Activated CD4-positive, alpha-beta memory T cell treated with anti-CD3 and anti-CD28 coated beads, Interleukin-2, amount 10 ng/mL, durations not matched to agents 7 days and 5 days (primary cell): ENCODE measurements around the gene SELENOV. TPM values are rescaled to one million over a fixed set of nuclear protein-coding genes. Genes with fewer than 3 reads are reported as not detected.
A peak's percentile ranks its signal among the peaks of the same experiment; 100 is the strongest.

Experiments
- CTCF ChIA-PET: fragments of 350-600 bp; sonication (Branson Sonifier 250); formaldehyde crosslinking; loops from one replicate; lab custom pipeline; 2021; ENCODE audit warnings: antibody characterized with exemption, inconsistent platforms; lab: Charles Lee
- POLR2A ChIA-PET: fragments of 350-600 bp; sonication (Branson Sonifier 250); formaldehyde crosslinking; loops from one replicate; lab custom pipeline; 2021; ENCODE audit warnings: antibody characterized with exemption; lab: Charles Lee
- DNase-seq: peaks from one replicate; pipeline ENCODE4 v3.0.0-alpha.2; 2020
- H3K27ac Mint-ChIP-seq: one replicate; pipeline ENCODE4 v1.8.0; 2021; ENCODE audit warnings: mild to moderate bottlenecking, mixed read lengths
- H3K27me3 Mint-ChIP-seq: one replicate; pipeline ENCODE4 v1.8.0; 2021; ENCODE audit warnings: mixed read lengths
- H3K36me3 Mint-ChIP-seq: one replicate; pipeline ENCODE4 v1.8.0; 2021; ENCODE audit warnings: low read depth, mixed read lengths
- H3K4me1 Mint-ChIP-seq: one replicate; pipeline ENCODE4 v1.8.0; 2021; ENCODE audit warnings: mixed read lengths
- H3K4me3 Mint-ChIP-seq: one replicate; pipeline ENCODE4 v1.8.0; 2021; ENCODE audit warnings: mild to moderate bottlenecking, mixed read lengths
- H3K9me3 Mint-ChIP-seq: one replicate; pipeline ENCODE4 v1.8.0; 2021; ENCODE audit warnings: mixed read lengths
- total RNA-seq, 2 experiments: library from RNA; stranded (reverse); gene quantifications; one replicate each; pipeline ENCODE4 v1.2.3, GENCODE V29; 2021

Gene SELENOV
- total RNA-seq, 2 experiments from 2014 or later = not detected

GRCh38 chr19:39550197-39550596 is 35.3 kb downstream of the SELENOV start:
- Mint-ChIP-seq H3K4me3 (no peak overlapping the region), H3K9me3 (no peaks in the 10 kb centered on the region), H3K27ac (no peak overlapping the region), H3K4me1 (peaks cover 27% of the 10 kb centered on the region), H3K27me3 (no peaks in the 10 kb centered on the region), H3K36me3 (no peaks in the 10 kb centered on the region)
- POLR2A ChIA-PET = no interaction called here
- CTCF ChIA-PET = interaction anchor here (0.9 to 4.7 kb wide), 3 partner anchors 8 to 124 kb away, joined by 3 to 54 read pairs (median 9); no protein-coding TSS in a partner anchor
- DNase-seq = no peak

- no peaks in the 10 kb centered on the region for H3K27me3 Mint-ChIP-seq
- no peaks in the 10 kb centered on the region for H3K9me3 Mint-ChIP-seq
- ChIA-PET POLR2A (no interaction called here), CTCF (interaction anchor here (1.5 to 4.7 kb wide), 2 partner anchors 11 to 121 kb away, joined by 4 to 54 read pairs; no protein-coding TSS in a partner anchor)
- H3K36me3 Mint-ChIP-seq = no peaks in the 10 kb centered on the region
- no peak overlapping the region for H3K27ac Mint-ChIP-seq
- H3K4me1 Mint-ChIP-seq = peaks cover 30% of the 10 kb centered on the region
- no peak overlapping the region for H3K4me3 Mint-ChIP-seq
- no peak for DNase-seq
Measured at GRCh38 chr19:39553082-39553652, 38.2 kb downstream of the SELENOV start.

DNA sequence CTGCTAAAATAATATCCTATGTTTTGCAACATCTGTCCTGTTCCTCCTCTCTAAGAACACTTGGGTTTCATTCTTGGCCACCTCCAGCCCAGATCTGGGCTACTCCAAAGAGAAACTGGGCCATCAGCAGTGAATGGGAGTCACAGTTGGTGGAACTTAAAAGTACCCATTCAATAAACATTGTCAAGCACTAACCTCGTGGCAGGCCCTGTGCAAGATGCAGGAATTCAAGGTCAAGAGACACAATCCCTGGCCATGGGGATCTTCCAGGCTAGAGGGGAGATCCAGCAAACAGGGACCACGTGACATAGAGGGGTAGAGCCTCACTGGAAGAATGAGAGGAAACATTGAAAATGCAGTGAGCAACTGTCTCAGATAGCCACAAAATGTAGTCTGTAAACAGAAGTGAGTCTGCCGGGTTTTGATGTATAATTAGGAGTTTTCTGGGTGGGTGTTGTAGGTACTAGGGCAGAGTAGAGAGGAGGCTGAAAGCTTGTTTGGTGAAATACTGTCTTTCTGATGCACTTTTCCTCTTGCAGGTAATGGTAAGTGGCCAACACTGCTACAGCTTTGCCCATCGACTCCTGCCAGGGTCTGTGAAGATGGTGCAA is 39.9 kb downstream of the SELENOV start:
- ChIA-PET CTCF (interaction anchor here (1.3 to 4.7 kb wide), 3 partner anchors 12 to 290 kb away, joined by 4 to 54 read pairs (median 5); no protein-coding TSS in a partner anchor), POLR2A (no interaction called here)
- no peaks in the 10 kb centered on the region for H3K27me3 Mint-ChIP-seq
- H3K27ac Mint-ChIP-seq = no peak overlapping the region
- DNase-seq = no peak
- H3K4me1 Mint-ChIP-seq = peaks cover 42% of the 10 kb centered on the region
- no peaks in the 10 kb centered on the region for H3K9me3 Mint-ChIP-seq
- H3K4me3 Mint-ChIP-seq = no peak overlapping the region
- H3K36me3 Mint-ChIP-seq = no peaks in the 10 kb centered on the region

GRCh38 chr19:39555883-39556282 is 40.9 kb downstream of the SELENOV start:
- Mint-ChIP-seq H3K9me3 (no peaks in the 10 kb centered on the region), H3K4me1 (peaks cover 38% of the 10 kb centered on the region), H3K36me3 (no peaks in the 10 kb centered on the region), H3K4me3 (no peak overlapping the region), H3K27me3 (peaks cover 2% of the 10 kb centered on the region), H3K27ac (no peak overlapping the region)
- POLR2A ChIA-PET = no interaction called here
- CTCF ChIA-PET = no interaction called here
- no peak for DNase-seq

GRCh38 chr19:39557811-39558623 is 43.1 kb downstream of the SELENOV start:
- H3K36me3 Mint-ChIP-seq = no peaks in the 10 kb centered on the region
- peak overlapping the region; percentile 55 for H3K4me3 Mint-ChIP-seq
- no peaks in the 10 kb centered on the region for H3K9me3 Mint-ChIP-seq
- peaks cover 3% of the 10 kb centered on the region for H3K27me3 Mint-ChIP-seq
- ChIA-PET POLR2A (no interaction called here), CTCF (no interaction called here)
- H3K27ac Mint-ChIP-seq = peak overlapping the region; percentile 80
- DNase-seq = no peak
- H3K4me1 Mint-ChIP-seq = peaks cover 26% of the 10 kb centered on the region

DNA sequence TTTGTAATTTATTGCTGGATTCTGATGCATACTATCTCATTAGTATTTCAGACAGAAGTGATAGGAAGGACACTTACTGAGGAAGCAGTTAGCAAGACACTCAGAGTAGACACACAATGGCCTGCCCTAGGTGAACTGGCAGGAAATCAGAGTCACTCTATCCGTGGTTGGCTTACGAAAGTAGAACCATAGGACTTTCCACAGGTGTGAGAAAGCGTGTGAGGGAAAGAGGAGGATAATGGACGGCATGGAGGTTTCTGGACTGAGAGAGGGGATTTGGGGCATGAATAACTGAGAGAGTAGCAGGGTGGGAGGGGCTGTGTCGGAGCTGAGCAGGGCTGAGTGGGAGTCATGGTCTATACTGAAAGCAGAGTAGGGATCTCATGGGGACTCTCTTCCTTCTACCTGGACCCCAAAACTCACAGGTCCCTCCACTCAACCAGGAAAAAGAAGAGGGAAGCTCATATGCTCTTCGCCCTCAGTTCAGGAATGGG is 43.7 kb downstream of the SELENOV start:
- no peaks in the 10 kb centered on the region for H3K9me3 Mint-ChIP-seq
- POLR2A ChIA-PET = no interaction called here
- CTCF ChIA-PET = no interaction called here

DNA sequence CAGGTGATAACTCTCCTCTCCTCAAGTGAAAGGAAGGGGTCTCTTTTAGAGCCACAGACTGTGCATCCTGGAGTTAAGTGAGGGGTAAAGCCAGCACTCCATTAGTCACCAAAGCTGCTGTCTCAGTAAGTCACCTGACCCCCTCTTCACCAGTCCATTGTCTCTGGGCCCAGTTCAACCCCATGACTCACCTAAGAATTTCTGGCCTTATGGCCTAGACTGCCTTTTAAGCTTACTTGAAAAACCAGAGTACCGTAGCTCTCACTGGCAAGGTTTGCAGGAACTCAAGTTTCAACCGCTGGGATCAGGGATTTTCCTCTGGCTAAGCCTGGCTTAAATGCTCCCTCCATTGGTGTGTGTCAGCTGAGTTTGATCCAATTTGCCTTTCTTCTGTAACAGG is 48.5 kb downstream of the SELENOV start:
- H3K9me3 Mint-ChIP-seq = no peaks in the 10 kb centered on the region
- ChIA-PET CTCF (no interaction called here), POLR2A (no interaction called here)
- peaks cover 10% of the 10 kb centered on the region for H3K4me1 Mint-ChIP-seq
- H3K4me3 Mint-ChIP-seq = no peak overlapping the region
- no peak overlapping the region for H3K27ac Mint-ChIP-seq
- no peaks in the 10 kb centered on the region for H3K36me3 Mint-ChIP-seq
- DNase-seq = no peak
- H3K27me3 Mint-ChIP-seq = peaks cover 4% of the 10 kb centered on the region

More for the DNA sequence above, 43.7 kb downstream of the SELENOV start:
- peaks cover 3% of the 10 kb centered on the region for H3K27me3 Mint-ChIP-seq
- H3K27ac Mint-ChIP-seq = peak overlapping the region; percentile 80
- H3K36me3 Mint-ChIP-seq = no peaks in the 10 kb centered on the region
- peaks cover 21% of the 10 kb centered on the region for H3K4me1 Mint-ChIP-seq
- no peak for DNase-seq
- H3K4me3 Mint-ChIP-seq = peak overlapping the region; percentile 55

DNA sequence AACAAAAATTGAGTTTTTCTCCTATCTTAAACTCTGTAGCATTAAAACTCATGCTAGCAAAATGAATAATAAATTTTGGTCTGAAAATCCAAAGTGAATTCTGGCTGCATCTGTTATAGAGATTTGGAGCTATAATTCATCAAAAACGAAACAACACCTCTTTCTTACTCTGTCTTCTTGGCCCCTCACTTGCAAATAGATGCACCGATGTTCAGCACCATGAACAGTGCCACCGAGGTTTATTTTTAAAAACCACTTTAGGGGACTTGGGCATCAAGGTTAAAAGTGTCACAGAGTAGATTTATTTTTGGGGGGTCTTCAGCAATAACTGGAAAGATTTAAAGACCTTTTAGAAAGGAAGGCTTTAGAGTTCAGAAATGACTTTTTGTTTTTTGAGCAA is 51.1 kb downstream of the SELENOV start:
- Mint-ChIP-seq H3K4me1 (peaks cover 6% of the 10 kb centered on the region), H3K27ac (no peak overlapping the region), H3K9me3 (no peaks in the 10 kb centered on the region), H3K4me3 (no peak overlapping the region), H3K27me3 (peaks cover 11% of the 10 kb centered on the region), H3K36me3 (no peaks in the 10 kb centered on the region)
- DNase-seq = no peak
- ChIA-PET CTCF (no interaction called here), POLR2A (no interaction called here)

GRCh38 chr19:39568604-39569003 is 53.7 kb downstream of the SELENOV start:
- Mint-ChIP-seq H3K36me3 (no peaks in the 10 kb centered on the region), H3K9me3 (peaks cover 11% of the 10 kb centered on the region), H3K4me3 (no peak overlapping the region), H3K27me3 (peaks cover 22% of the 10 kb centered on the region), H3K4me1 (peaks cover 6% of the 10 kb centered on the region), H3K27ac (no peak overlapping the region)
- CTCF ChIA-PET = no interaction called here
- no peak for DNase-seq
- POLR2A ChIA-PET = no interaction called here

Other genes starting within 250 kb of the SELENOV start
- gene IFNL2, start 246.7 kb upstream of the SELENOV start, total RNA-seq = not detected
- gene IFNL1, start 218.7 kb upstream of the SELENOV start, total RNA-seq = under 1 TPM; 0.38 to 0.43 TPM
- 1 to 10 TPM; 9.2 to 9.3 TPM for gene LRFN1, start 194.3 kb upstream of the SELENOV start, total RNA-seq
- 100 to 1,000 TPM; 705 to 721 TPM for gene GMFG, start 179.1 kb upstream of the SELENOV start, total RNA-seq
- gene SAMD4B, start 172.7 kb upstream of the SELENOV start, total RNA-seq = 10 to 100 TPM; 53.9 to 54.8 TPM
- gene PAF1, start 124.0 kb upstream of the SELENOV start, total RNA-seq = 10 to 100 TPM; 44.0 to 47.2 TPM
- gene MED29, start 123.8 kb upstream of the SELENOV start, total RNA-seq = 10 to 100 TPM; 32.3 to 34.5 TPM
- gene ZFP36, start 108.3 kb upstream of the SELENOV start, total RNA-seq = 100 to 1,000 TPM; 189 to 194 TPM
- 10 to 100 TPM; 82.4 to 93.0 TPM for gene PLEKHG2, start 102.5 kb upstream of the SELENOV start, total RNA-seq
- 1,000 to 10,000 TPM; 2,238 to 2,243 TPM for gene RPS16, start 79.2 kb upstream of the SELENOV start, total RNA-seq
- 100 to 1,000 TPM; 153 to 159 TPM for gene SUPT5H, start 69.6 kb upstream of the SELENOV start, total RNA-seq
- 10 to 100 TPM; 44.0 to 44.8 TPM for gene TIMM50, start 34.3 kb upstream of the SELENOV start, total RNA-seq
- gene DLL3, start 16.2 kb upstream of the SELENOV start, total RNA-seq = under 1 TPM; 0.28 to 0.30 TPM
- 1 to 10 TPM; 4.5 to 4.7 TPM for gene EID2B, start 17.7 kb downstream of the SELENOV start, total RNA-seq
- 10 to 100 TPM; 14.8 to 15.2 TPM for gene EID2, start 25.0 kb downstream of the SELENOV start, total RNA-seq
- not detected for gene LGALS13, start 87.4 kb downstream of the SELENOV start, total RNA-seq
- not detected for gene LGALS16, start 140.8 kb downstream of the SELENOV start, total RNA-seq
- under 1 TPM in 1 of 2 experiments, not detected in 1; 0.90 TPM for gene LGALS14, start 189.3 kb downstream of the SELENOV start, total RNA-seq
- gene CLC, start 222.9 kb downstream of the SELENOV start, total RNA-seq = 1 to 10 TPM; 1.5 to 1.8 TPM